Kidney capillary endothelial cell (primary cell): ENCODE results near the gene CLCN7.

ENCODE experiments used
- DNase-seq: peaks from one replicate; pipeline ENCODE4 v3.0.0-alpha.2; 2018; ENCODE audit warnings: low spot score

The CLCN7 gene

GRCh38 chr16:1401758-1402154, 73.1 kb downstream of the CLCN7 start:
- DNase-seq, result no peak

- no peak for DNase-seq
Measured at GRCh38 chr16:1401061-1401757, 73.6 kb downstream of the CLCN7 start.

GRCh38 chr16:1398826-1399581, 75.8 kb downstream of the CLCN7 start:
- DNase-seq, result no peak

- no peak for DNase-seq
Measured at GRCh38 chr16:1398351-1398750, 76.5 kb downstream of the CLCN7 start.

DNA sequence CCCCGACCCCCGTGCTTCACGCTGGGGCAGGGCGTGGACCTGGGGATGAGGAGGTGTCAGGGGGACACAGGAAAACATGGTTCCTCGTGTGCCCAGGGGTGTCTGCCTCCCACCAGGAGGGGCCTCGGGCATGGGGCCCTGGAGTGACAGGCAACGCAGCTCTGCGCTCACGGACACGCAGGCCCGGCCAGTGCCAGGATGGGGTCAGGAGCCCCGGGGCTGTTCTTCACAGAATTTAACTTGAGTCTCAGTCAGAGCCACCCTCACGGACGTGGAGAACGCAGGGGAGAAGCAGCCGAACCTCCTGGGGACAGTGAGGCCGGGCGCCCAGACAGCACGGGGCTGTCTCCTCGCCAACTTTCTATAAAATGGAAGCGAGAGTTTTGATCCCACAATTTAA, 77.0 kb downstream of the CLCN7 start:
- DNase-seq, result no peak

DNA sequence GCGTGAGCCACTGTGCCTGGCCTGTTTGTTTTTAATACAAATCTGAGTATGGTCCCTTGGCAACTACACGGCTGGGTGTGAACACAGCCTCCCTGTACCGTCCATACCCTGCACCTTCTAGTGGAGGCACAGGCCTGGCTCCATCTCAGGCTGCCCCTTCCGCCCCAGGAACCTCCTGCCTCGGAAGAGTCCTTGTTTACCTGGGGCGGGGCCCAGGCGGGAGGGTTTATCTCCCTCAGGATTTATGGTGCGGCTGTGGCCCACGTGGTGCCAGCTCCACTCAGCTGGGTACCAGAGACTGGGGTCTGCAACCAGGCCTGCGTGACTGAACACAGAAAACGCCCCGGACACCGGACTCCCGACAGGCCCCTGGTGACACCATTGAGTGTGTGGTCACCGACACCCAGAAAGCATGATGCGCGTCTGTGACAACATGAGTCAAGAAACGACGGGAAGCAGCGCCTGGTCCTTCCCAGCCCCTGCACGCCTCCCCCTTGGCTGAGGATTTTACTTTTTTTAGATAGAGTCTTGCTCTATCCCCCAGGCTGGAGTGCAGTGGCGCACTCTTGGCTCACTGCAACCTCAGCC, 79.3 kb downstream of the CLCN7 start:
- no peak for DNase-seq
